Epidermal melanocyte (primary cell): ENCODE results near the gene SLC25A18.
A peak's percentile ranks its signal among the peaks of the same experiment; 100 is the strongest.
"Not testable (repeated sequence)": the region's sequence is repeated elsewhere in the genome, so short reads cannot be mapped to it uniquely, and the experiment has no call there.

ENCODE experiments used
- DNase-seq: peaks from one replicate; pipeline ENCODE4 v3.0.0; 2011; ENCODE audit warnings: low spot score; ENCODE audit not compliant: insufficient read length

SLC25A18 gene

DNA sequence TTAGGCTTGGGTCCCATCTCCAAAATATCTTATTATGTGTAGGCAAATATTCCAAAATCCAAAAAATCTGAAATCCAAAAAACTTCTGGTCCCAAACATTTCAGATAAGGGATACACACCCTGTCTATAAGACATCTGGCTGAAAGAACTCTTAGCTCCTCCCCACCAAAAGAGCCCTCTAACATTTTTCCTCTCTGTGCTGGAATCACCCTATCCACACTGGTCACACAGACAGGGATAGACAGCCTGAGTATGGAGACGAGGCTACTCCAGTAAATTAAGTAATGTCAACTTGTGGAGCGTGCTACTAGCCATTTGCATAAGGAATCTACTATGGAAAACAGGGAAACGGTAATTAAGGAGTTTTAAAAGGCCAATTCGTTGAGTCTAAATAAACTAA is 40.4 kb downstream of the SLC25A18 start:
- no peak for DNase-seq

DNA sequence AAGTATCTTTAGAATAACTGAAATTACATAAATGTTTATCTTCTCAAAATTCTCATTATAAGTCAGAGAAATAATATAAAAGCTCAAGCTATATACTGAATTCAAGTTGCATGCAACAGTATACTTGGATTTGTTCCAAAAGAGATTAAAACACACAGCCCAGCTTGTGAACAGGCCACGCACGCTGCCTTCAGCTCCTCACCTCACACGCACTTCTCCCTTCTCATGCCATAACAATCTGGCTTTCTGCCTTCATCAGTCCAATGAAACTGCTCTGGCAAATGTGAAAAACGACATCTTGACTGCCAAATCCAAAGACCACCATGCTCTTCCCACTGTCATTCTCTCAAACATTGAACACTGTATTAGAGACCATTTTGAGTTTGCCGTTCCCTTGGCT is 43.2 kb downstream of the SLC25A18 start:
- DNase-seq = no peak

DNA sequence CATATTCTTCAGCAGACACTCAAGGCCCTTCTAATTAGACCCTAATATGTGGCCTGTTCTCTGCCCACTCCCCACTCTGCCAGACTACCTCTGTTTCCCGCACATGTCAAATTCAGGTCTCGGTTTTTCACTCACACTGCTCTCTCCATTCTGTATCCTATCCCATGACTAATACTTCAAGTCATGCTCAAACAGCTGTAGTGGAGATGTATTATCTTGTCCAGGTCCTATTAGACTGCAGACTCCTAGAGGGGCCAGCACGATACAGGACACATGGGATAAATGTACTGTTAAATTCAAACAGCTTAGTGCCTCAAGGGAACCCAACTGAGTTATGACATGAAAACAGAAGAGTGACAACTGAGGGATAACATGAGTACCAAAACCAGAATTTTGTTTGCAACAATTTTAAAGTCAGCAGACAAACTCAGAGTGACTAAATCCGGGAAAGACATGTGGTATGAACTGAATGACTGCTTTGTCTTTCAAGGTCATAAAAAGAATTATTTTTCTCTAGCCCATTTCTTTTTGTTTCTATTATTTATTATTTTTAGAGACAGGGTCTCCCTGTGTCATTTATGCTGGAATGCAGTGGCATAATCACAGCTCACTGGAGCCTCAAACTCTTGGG is 44.7 kb downstream of the SLC25A18 start:
- DNase-seq = no peak

DNA sequence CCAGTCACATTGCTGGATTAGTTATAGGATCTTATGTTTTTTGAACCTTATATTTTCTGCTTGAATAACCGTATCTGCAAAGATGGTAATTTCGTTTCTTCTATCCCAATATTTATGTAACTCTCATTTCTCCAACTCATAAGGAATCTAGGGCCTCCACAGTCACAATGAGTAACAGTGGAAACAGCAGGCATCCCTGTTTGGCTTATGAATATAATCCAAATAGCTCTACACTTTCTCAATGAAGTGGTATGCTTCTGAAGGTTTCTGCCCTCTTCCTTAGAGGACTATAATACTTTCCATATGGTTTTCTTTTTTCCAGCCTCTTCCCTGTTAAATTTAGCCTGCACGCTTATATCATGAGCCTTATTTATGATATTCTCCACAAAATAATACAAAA is 48.8 kb downstream of the SLC25A18 start:
- no peak for DNase-seq

DNA sequence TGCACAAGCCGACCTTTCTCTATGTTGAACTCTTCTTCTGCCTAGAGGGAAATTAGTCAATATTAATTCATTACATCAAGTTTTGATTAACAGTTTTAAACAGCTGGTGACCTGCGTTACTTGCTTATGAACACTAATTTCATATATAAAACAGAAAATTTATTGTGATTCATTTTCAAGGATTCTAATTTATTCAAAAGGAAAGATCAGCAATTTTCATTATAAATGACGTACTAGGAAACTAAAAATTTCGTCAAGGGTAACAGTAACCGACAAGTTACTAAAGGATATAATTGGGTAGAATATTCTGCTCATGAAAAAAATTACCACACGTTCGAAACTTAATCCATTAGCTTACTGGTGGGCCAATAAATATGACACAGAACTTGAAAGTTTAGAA is 50.0 kb downstream of the SLC25A18 start:
- DNase-seq = no peak

DNA sequence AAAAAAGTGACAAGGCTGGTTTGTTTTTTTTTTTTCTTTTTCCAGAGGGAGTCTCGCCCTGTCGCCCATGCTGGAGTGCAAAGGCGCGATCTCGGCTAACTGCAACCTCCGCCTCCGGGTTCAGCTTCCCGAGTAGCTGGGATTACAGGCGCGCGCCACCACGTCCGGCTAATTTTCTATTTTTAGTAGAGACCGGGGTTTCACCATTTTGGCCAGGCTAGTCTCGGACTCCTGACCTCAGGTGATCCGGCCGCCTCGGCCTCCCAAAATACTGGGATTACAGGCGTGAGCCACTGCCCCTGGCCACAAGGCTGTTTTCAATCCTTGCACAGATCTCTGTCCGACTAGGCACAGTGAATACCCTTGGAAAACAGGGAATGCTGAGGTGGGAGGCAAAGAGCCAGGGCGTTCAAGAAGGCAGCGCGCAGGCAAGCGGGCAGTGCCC is 64.7 kb downstream of the SLC25A18 start:
- DNase-seq = no peak

DNA sequence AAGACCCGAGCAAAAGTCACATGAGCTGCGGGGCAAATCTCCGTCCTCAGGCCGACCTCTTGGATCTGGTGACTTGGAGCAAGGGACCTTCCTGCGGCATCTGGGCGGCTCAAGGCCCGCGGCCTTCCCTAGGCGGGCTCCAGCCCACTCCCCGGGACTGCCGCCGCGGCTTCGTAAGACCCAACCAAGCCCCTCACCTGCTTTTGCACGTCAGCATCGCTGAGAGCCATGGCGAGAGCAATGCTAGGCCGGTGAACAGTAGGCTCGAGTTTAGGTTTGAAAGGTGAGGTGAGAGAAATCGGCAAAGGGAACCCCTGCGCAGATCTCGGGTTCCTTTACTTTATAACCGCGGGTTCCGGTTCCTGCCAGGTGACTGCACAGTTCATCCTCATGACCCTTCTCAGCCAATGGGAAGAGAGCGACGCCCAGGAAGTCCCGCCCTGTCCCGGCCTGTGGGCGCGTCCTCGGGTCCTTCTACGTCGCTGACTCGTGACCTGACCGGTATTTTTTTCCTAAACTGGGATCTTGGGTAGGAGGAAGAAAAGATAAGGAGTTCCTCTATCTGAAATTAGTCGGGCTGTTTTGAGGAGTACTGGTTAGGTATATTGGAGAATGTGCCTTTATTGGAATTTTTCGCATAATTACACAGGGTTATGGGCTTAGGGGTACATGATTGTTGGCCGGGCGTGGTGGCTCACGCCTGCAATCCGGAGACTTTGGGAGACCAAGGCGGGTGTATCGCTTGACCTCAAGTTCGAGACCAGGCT is 65.3 kb downstream of the SLC25A18 start, which contains the start of gene ATP6V1E1:
TSS of gene ATP6V1E1 (minus strand) at position 344 of the 767 bp plus-strand sequence. CDS start at position 230, 114 bp downstream.
- peak; percentile 94 for DNase-seq

DNA sequence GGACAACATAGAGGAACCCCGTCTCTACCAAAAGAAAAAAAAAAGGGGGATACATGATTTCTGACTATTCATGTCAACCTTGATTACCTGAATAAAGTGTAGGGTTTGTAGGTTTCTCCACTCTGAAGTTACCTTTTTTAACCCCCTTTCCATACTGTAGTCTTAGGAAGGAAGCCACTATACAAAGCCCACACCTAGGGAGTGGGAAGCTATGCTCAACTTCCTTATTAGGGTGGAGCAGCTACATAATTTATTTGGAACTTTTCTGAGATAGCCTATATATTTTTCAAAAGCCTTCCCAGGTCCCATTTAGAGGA is 65.8 kb downstream of the SLC25A18 start:
- no peak for DNase-seq

DNA sequence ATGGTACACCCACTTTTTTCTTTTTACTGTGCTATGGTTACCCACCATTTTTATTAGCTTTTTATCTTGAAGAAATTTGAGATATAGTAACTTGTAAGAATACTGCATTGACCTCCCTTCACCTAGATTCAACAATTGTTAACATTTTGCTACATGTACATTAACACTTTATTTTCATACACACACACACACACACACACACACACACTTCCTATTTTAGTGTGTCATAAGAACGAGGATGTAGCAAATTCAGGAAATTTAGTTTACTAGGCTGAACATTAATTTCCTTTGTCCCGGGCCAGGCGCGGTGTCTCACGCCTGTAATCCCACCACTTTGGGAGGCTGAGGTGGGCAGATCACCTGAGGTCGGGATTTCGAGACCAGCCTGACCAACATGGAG is 66.3 kb downstream of the SLC25A18 start:
- no peak for DNase-seq

DNA sequence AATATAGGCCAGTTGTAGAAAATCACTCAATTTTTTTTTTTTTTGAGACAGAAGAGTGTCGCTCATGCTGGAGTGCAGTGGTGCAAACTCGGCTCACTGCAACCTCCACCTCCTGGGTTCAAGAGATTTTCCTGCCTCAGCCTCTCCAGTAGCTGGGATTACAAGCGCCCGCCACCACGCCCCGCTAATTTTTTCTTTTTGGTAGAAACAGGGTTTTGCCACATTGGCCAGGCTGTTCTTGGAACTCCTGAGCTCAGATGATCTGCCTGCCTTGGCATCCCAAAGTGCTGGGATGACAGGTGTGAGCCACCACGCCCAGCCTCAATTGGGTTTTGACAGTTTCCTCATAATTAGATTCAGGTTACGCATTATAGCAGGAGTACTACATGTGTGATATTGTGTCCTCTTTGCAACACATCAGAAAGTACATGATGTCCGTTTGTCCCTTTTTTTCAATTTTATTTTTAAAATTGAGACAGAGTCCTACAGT is 67.8 kb downstream of the SLC25A18 start:
- no peak for DNase-seq

DNA sequence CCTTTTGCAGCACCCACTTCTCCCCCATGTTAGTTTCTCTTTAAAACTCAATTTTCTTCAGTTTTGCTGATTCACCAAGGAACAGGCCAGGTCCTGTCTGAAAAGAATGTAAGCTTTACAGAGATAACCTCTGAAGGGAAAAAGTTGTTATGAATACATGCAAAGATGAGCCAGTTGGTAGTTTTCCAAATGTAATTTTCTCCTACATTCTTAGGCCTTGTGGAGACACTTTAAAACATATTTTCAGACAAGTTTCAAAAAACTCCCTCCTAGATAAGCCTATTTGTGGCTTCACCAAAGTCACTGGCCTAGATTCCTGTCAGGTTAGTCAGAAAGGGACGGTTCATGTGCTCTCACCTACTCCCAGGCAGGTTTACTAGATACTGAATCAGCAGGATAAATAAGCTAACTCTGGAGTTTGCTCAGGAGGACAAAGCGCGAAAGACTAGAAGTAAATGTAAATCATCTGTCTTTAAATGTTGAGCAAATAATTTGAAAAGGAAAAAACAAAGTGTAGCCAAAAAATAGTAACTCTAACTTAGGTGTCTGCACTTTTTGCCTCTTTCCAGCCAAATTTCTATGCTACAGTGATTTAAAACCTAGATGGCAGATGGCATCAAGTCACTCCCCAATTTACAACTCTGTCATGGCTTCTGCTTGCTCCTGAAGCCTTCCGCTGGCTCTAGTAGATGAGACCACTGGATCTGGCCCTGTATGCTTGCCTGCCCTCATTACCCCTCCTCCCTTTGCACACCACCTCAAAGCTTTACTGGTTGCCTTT is 70.1 kb downstream of the SLC25A18 start:
- no peak for DNase-seq

DNA sequence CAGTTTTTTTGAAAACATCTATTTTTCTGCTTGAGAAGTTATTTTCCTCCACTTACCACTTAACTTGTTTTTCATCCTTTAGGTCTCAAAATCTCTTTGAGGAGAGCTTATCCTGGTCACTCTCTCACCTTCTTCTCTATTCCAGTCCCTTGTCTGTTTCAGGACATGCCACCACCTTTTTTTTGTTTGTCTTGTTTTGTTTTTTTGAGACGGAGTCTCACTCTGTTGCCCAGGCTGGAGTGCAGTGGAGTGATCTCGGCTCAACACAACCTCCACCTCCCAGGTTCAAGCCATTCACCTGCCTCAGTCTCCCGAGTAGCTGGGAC is 70.7 kb downstream of the SLC25A18 start:
- DNase-seq = no peak

DNA sequence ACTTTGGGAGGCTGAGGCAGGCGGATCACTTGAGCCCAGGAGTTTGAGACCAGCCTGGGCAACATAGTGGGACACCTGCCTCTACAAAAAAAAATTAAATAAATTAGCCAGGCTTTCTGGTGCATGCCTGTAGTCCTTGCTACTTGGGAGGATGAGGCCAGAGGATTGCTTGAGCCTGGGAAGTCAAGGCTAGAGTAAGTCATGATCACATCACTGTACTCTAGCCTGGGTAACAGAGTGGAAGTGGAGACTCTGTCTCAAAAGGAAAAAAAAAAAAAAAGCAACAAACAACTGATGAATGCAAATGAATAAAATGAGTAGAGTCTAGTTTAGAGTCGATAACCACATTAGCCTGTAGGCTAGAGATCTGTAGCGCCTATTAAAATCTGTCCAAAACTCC is 71.4 kb downstream of the SLC25A18 start:
- DNase-seq = no peak

DNA sequence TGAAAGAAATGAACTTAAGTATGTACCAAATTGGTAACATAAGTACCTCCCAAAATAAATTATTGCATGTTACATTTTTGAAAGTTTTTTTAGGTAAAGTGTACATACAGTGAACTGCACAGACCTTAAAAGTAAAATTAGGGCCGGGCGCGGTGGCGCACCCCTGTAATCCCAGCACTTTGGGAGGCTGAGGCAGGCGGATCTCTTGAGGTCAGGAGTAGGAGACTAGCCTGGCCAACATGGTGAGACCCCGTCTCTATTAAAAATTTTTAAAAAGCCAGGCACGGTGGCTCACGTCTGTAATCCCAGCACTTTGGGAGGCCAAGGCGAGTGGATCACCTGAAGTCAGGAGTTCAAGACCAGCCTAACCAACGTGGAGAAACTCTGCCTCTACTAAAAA is 73.6 kb downstream of the SLC25A18 start:
- DNase-seq = not testable (repeated sequence)

DNA sequence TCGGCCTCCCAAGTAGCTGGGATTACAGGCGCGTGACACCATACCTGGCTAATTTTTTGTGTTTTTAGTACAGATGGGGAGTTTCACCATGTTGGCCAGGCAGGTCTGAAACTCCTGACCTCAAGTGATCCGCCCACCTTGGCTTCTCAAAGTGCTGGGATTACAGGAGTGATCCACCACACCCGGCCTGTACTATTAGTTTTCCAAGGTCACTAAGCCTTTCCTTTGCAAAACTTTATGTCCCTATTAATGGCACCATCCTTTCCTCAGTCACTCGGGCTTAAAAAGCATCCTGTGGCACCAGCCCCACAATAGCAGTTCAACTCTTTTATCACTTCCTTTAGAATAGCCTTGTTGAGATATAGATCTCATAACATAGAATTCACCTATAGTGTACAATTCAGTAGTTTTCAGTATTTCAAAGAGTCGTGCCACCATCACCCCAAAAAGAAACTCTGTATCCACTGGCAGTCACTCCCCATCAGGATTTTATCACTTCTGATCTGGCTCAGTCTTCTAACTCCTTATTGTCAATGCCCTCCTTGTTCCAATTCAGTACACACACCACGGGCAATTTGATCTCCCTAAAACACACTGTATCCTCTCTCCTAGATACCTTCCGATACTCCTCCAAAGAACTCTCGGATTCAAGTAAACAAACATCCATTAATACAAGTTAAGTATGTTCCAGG is 74.3 kb downstream of the SLC25A18 start:
- DNase-seq = no peak

DNA sequence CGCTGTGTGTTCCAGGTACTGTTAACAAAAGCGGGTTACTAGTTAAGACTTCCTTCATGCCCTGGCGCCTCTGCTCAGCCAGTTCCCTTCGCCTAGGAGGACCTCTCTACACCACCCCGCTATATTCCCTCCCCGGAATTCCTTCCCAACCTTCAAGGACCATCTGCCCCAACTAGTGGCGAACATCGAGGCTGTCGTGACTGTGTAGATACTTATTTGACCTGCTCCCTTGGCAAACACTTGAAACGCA is 74.8 kb downstream of the SLC25A18 start:
- peak; percentile 44 for DNase-seq

DNA sequence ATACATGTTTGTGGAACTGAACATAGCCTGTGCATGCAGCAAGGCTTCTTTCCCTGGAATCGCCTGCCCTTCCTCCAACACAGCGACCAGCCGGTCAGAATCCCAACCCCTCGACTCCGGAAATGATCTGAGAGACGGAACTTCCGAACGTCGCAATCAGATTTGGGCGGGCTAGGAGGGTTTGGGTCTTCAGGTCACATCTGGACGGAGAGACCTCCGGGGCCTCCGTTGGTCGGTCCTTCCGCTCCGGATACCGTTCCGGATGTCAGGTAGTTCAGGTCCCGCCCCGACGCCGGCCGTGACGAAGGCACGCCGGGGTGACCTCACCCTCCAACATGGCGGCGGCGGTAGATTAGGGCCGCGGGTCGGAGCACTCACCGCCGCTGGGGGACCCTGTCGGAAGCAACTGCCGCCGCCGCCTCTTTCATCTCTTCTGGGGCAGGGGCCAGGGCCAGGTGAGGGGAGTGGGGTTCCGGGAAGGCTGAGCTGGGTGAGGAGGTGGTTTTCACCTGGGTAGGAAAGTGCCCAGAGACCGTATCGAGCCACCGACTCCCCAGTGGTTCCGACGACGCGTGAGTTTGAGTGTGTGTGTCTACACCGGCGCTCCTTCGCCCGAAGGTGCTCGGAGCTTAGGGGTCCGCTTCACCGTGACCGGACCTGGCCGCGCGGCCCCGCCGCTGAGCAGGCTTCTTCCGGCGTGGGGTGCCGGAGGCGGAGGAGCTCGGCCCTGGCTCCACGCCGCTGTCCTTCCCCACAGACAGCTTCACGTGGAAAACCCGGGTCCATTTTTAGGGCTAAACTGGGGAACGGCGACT is 75.3 kb downstream of the SLC25A18 start, which contains the start of gene BCL2L13:
TSS of gene BCL2L13 (plus strand) at position 326 of the 815 bp plus-strand sequence. CDS start 16,955 bp downstream, outside the sequence.
- peak; percentile 86 for DNase-seq

DNA sequence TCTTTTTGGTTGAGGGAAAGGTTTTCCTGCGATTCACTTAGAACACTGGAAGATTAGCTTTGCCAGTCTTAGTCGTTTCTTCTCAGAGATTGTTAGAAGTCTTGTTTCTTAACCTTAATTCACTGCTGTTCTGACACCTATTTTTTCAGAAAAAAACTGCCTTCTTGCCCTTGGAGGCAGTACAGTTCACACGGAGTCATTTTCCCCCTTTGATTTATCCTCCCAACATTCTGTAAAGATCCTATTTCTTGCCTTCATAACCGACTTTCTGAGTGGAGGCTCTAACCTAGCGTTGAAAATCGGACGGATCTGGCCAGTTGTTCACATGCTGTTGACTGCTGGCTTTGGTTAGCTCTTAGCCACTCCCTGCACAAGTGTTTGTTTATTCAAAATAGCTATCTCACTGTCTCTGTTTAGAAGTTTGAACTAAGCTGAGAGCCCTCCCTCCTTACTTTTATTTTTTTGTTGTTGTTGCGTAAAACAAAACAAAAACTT is 76.0 kb downstream of the SLC25A18 start:
- peak; percentile 43 for DNase-seq
